GM21528 (cell line): ENCODE results near the gene BDH2.

Source experiments
- ATAC-seq: cut with Tn5 transposase; IDR thresholded peaks from one replicate; pipeline ENCODE4 v1.9.1; 2021; ENCODE audit warnings: mild to moderate bottlenecking, moderate library complexity; ENCODE audit not compliant: unreplicated experiment, low FRiP score

Gene BDH2

DNA sequence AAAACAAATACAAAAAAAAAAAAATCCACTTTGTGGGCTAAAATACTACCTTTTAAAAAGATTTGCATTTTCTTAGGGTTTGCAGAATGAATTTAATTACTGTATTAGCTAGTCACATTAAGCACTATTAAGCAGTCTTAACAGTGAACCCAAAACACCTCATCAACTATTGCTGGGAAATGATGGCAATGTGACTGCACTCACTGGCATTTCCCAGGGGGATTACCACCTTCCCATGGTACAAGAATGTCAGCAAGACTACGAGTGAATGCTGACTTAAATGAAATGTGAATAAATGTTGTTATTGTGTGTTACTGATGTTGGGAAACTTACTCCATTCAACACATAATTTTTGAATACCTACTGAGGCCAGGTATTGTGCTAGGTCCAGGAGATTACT lies 13.1 kb downstream of the BDH2 start:
- ATAC-seq, result no peak

- no peak for ATAC-seq
Observed at GRCh38 chr4:103085555-103086196, 14.0 kb downstream of the BDH2 start.

GRCh38 chr4:103079621-103080020 lies 20.0 kb downstream of the BDH2 start:
- no peak for ATAC-seq

DNA sequence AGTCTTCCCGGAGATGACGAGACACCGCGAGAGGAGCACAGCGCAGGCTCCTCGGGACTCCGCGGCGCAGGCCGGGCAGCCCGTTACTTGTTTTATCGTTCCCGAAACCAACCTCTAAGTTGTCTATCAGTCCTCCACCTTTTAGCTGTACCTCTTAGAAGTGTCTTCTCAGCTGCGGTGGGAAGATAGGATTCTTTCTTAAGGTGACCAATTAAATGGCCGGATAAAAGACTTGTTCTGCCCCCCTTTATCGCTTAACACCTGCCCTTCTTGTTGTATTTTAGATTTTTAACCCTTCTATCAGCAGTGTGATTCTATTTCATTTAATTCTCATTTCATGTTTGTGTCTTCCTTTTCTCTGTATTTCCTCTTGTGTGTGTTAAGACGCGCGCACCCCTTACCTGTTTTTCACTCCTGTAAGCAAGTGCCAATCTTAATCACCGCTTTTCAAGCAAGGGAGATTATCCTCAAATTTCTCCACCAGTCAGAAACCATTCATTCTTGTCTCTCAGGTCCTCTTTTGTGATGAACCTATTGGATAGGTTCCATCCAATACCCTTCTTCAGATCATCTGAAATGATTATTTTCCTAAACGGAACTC lies 22.8 kb downstream of the BDH2 start, which contains the start of gene SLC9B2:
Gene SLC9B2, minus strand, starts transcription at position 15 of the 601 bp plus-strand sequence. CDS start 9,211 bp downstream, outside the sequence.
- ATAC-seq, result peak; percentile 57

- ATAC-seq, result peak; percentile 62
Observed at GRCh38 chr4:103075894-103076746, 23.5 kb downstream of the BDH2 start.

GRCh38 chr4:103075435-103075893 lies 24.2 kb downstream of the BDH2 start:
- peak; percentile 6 for ATAC-seq

GRCh38 chr4:103074744-103075434 lies 24.7 kb downstream of the BDH2 start:
- peak; percentile 42 for ATAC-seq

DNA sequence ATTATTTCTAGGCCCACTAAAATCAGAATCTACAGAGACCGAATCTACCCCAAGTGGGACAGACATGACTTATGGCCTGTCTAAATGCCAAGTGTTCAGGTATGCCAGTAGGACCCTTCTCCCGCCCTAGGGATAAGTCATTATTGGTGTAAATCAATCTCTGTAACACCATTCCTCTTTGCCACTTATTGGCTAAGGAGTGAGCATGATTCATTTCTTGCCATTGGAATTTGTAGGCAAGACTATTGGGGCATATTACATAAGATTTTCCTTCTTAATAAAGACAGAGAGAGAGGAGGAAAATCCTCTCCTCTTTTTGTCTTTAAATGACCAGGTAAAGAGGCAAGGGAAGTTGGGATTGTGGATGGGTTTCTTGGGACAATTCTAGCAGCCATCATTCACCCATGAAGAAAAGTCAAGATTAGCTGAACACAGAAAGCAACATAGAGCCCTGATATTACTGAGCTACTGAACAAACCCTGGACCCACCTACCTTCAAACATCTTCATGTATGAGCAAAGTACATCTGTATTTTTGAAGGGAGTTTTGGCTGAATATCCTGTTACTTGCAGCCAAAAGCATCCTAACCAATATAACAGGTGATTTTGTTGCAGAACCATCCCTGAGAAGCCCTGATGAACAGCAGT lies 25.7 kb downstream of the BDH2 start:
- no peak for ATAC-seq

DNA sequence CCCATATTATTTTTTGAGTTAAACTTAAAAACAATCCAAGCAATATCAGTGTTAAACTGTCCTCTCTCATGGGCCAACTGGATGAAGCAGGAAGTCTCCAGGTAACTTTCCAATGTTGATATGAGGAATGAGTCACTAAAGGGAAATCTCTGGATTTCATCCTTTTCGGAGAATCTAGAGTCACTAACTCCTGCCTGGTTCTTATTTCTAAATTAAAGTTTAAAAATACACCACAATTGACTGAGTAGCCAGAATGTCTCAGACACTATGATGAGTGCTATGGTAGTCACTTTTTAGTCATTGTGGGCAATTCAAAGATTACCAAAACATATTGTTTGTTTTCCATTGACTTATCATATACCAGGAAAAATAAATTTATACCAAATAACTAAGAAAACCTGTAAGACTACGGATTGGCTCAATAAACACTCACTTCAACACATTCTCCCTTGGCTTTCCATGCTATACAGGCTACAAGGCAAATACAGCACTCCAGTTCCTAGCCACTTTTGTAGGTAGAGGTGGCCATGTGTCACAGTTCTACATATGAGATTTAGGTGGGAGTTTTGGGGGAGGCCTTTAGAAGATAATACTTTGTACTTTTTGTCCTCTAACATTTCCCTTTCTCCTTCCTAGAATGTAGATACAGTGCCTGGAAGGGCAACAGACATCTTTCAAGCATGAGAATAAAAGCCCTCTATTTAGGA lies 31.6 kb downstream of the BDH2 start:
- no peak for ATAC-seq

DNA sequence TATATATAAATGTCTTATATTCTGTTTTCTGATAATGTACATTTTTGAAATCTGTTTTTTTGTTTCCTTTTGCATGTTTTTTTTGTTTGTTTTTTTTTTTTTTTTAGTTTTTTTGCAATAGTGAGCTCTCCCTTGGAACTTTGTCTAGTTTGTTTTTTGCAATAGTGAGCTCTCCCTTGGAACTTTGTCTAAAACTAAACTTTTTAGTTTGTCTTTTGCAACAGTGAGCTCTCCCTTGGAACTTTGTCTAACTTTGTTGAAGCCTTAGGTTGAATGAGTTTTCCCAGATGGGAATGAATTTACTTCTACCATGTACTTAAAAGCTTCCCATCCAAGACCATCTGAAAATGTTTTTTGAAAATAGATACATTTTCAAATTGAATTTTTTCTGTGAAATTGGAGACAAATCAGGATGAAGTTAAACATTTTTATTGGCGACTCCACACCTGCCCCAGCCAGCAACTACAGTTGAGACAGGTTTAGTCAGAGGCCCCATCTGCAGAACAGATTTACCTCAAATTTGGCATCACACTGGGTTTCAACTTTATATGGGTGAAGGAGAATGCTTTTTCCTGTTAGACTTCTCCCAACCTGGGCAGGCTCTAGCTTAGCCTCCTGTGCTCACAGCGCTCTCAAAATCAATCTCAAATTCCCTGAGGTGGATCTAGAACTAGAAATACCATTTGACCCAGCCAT lies 39.0 kb downstream of the BDH2 start:
- ATAC-seq, result no peak

DNA sequence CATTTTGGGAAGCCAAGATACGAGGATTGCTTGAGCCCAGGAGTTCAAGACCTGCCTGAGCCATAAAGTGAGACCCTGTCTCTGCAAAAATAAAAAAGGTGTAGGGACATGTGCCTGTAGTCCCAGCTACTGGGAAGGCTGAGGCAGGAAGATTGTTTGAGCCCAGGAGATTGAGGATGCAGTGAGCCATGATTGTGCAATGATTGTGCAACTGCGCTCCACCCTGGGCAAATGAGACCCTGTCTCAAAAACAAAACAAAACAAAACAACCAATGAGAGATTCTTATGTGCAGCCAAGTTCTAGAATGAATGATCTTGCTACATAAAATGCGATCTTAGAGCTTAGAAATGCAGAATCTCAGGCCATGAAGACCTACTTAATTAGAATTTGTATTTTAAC lies 45.6 kb downstream of the BDH2 start:
- ATAC-seq, result no peak

DNA sequence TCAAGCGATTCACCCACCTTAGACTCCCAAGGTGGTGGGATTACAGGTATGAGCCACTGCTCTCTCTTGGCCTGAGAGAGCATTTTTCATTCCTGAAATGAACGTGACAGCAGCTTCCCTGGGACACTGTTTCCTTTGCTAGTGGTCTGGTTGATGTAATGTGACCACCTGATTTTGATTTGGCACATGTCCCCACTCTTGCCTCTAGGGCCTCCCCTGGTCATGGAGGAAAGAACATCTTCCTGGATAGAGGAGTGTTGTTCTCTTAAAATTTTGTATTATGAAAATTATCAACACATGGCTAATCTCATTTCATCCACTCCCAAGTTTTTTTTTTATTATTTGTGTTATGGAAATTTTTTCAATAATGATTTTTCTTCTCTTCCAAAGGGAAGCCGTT lies 46.9 kb downstream of the BDH2 start:
- ATAC-seq, result no peak

DNA sequence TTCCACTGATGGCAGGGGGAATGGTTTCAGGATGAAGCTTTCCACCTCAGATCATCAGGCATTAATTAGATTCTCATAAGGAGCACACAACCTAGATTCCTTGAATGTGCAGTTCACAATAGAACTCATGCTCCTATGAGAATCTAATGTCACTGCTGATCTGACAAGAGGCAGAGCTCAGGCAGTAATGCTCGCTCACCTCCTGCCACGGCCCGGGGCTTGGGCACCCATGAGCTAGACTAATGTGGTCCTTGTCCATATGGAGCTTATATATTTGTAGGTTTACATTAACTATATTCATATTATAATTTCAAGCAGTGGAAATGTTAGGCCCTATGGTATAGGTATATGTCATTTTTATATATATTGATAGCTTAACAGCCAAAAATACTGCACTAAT lies 47.5 kb downstream of the BDH2 start:
- no peak for ATAC-seq

DNA sequence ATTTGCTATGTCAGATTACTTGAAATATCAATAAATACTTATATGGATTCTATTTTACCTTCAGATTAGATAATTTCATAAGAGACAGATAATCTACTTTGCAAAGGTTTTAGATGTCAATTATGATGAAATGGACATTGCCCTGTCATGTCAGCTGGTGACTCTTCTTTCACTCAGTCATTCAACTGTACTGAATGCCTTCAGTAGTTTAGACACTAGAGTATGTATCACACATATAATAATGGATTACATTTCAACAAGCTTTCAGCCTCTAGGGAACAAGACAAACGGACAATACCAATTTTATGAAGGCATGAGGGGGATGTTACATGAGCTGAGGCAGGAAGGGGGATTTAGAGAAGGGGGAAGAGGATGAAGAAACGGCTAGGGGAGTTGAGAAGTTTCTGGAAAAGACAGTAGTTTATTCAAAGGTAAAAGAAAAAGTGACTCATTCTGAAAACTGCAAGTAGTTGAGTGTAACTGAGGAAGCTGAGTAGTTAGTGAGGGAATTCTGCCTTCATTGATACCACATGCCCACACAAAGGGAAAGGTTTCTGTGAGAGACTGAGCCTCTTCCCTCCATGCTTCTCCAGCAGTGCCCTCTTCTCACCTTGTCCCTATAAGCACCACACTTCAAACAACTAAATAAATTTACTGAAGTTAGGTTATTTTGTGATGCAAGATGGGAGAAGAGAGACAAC lies 48.7 kb downstream of the BDH2 start:
- no peak for ATAC-seq

- peak; percentile 98 for ATAC-seq
Observed at GRCh38 chr4:103046416-103047290, 53.0 kb downstream of the BDH2 start.

GRCh38 chr4:103044183-103044582 lies 55.5 kb downstream of the BDH2 start:
- no peak for ATAC-seq

DNA sequence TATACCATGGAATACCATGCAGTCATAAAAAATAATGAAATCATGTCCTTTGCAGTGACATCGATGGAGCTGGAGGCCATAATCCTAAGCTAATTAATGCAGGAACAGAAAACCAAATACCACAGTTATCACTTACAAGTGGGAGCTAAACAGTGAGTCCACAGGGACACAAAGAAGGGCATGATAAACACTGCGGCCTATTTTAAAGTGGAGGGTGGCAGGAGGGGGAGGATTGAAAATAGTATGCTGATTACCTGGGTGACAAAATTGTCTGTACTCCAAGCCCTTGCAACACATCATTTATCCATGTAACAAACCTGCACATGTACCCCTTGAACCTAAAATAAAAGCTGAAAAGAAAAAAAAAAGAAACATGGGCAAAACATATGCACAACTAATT lies 63.5 kb downstream of the BDH2 start:
- ATAC-seq, result no peak

DNA sequence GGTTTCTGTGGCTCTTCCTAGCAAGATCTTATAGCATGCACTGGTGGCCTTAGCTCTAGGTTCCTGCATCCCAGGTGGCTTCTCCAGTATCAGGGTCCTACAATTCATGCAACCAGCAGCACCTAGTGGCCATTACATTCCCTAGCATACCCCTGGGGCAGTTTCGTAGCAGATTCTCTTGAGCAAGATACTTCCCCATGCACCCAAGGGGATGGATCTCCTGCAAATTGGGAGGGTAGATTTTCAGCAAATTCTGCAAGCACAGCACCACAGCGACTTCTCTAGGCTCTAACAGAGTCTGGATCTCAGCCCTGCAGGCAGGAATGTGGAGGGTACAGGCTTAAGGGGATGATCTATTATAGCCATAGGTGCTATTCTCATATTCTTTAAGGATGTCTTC lies 67.1 kb downstream of the BDH2 start:
- ATAC-seq, result peak; percentile 74
